Endothelial cell of umbilical vein (primary cell): ENCODE results near the gene NSFL1C.
A peak's percentile ranks its signal among the peaks of the same experiment; 100 is the strongest.

Experiments used
- CTCF ChIP-seq, 2 donors: IDR thresholded peaks; 1 replicate in 1 of 2; 2 replicates in 1 of 2; pipeline ENCODE4 v1.5.1; 2011; ENCODE audit warnings: low read length in 2 of 2, mild to moderate bottlenecking in 2 of 2, moderate library complexity in 2 of 2, control low read depth in 1 of 2, inconsistent platforms in 1 of 2, low read depth in 1 of 2; ENCODE audit not compliant: insufficient read depth in 1 of 2; ENCODE audit errors: extremely low read depth in 1 of 2
- EZH2 ChIP-seq: IDR thresholded peaks from 2 replicates; pipeline ENCODE4 v1.6.1; 2012; ENCODE audit warnings: borderline replicate concordance, low read depth, mild to moderate bottlenecking, moderate library complexity, low read length, inconsistent platforms; ENCODE audit not compliant: severe bottlenecking
- FOS ChIP-seq: IDR thresholded peaks from 2 replicates; pipeline ENCODE4 v1.6.1; 2011; ENCODE audit warnings: mild to moderate bottlenecking, low read length, moderate library complexity, borderline replicate concordance; ENCODE audit not compliant: insufficient read depth
- GATA2 ChIP-seq: IDR thresholded peaks from 2 replicates; pipeline ENCODE4 v1.7.0; 2011; ENCODE audit warnings: low read depth, mild to moderate bottlenecking, moderate library complexity, mixed read lengths, low read length; ENCODE audit not compliant: insufficient read length, insufficient read depth
- JUN ChIP-seq: IDR thresholded peaks from 2 replicates; pipeline ENCODE4 v1.6.1; 2011; ENCODE audit warnings: borderline replicate concordance, low read depth; ENCODE audit not compliant: insufficient read length, insufficient read depth
- MYC ChIP-seq: IDR thresholded peaks from one replicate; pipeline ENCODE4 v1.6.1; 2011; ENCODE audit warnings: mild to moderate bottlenecking, low read depth, low read length
- POLR2A ChIP-seq: IDR thresholded peaks from 2 replicates; pipeline ENCODE4 v1.6.1; 2012; ENCODE audit warnings: low read depth, mild to moderate bottlenecking, control low read depth, low read length
- POLR2AphosphoS5 ChIP-seq: IDR thresholded peaks from 2 replicates; pipeline ENCODE4 v1.6.1; 2012; ENCODE audit warnings: low read depth, mild to moderate bottlenecking, control low read depth, low read length, moderate library complexity; ENCODE audit not compliant: insufficient read depth

- peak; percentile 14 to 30 for TF ChIP-seq CTCF (IDR thresholded peaks at IDR 0.05; ENCODE audit: extremely low read depth in 1 of 2, insufficient read depth in 1 of 2, low read depth in 1 of 2, low read length in 2 of 2)
- no peak for TF ChIP-seq FOS
- TF ChIP-seq GATA2 = no peak
- TF ChIP-seq POLR2A = no peak
- TF ChIP-seq EZH2 = no peak
- no peak for TF ChIP-seq MYC
- no peak for TF ChIP-seq POLR2AphosphoS5
- TF ChIP-seq JUN = no peak
Observed at GRCh38 chr20:1474817-1475603, 8.4 kb upstream of the NSFL1C start.
